OCI-LY3 (cell line): ENCODE measurements around the gene ADH6.
"Not testable (repeated sequence)": the region's sequence is repeated elsewhere in the genome, so short reads cannot be mapped to it uniquely, and the experiment has no call there.

Source experiments
- CTCF ChIP-seq: fragments of 200-600, 300-600 bp; sonication (generic); IDR thresholded peaks from 2 replicates; pipeline ENCODE4 v1.5.1; 2014; ENCODE audit warnings: antibody characterized with exemption, low read length, low read depth
- EZH2phosphoT487 ChIP-seq: fragments of 200-600 bp; shearing (Covaris generic); IDR thresholded peaks from 2 replicates; pipeline ENCODE4 v1.6.1; 2018; ENCODE audit warnings: antibody characterized with exemption, mixed run types, low read depth

GRCh38 chr4:99189900-99190299, 29.1 kb downstream of the ADH6 start:
- TF ChIP-seq CTCF, EZH2phosphoT487: not testable (repeated sequence)
